HFFc6 (cell line): ENCODE results near the gene SRD5A2. TPM values are rescaled to one million over a fixed set of nuclear protein-coding genes. Genes with fewer than 3 reads are reported as not detected.

Experiments
- DNase-seq: peaks from one replicate; pipeline ENCODE4 v3.0.0-alpha.2; 2018
- H3K27ac Mint-ChIP-seq: 2 replicates; pipeline ENCODE4 v1.8.0; 2020; ENCODE audit warnings: mild to moderate bottlenecking, mixed read lengths
- H3K27me3 Mint-ChIP-seq: 2 replicates; pipeline ENCODE4 v1.8.0; 2021; ENCODE audit warnings: mild to moderate bottlenecking, moderate library complexity, mixed read lengths; ENCODE audit not compliant: insufficient read depth
- H3K36me3 Mint-ChIP-seq: 2 replicates; pipeline ENCODE4 v1.8.0; 2021; ENCODE audit warnings: low read depth, mixed read lengths
- H3K4me1 Mint-ChIP-seq: 2 replicates; pipeline ENCODE4 v1.8.0; 2020; ENCODE audit warnings: low read depth, mixed read lengths
- H3K4me3 Mint-ChIP-seq: 2 replicates; pipeline ENCODE4 v1.8.0; 2020; ENCODE audit warnings: mild to moderate bottlenecking, moderate library complexity, mixed read lengths
- H3K9me3 Mint-ChIP-seq: 2 replicates; pipeline ENCODE4 v1.8.0; 2020; ENCODE audit warnings: mild to moderate bottlenecking, mixed read lengths
- total RNA-seq, 6 experiments: library from RNA; stranded (reverse); fragmentation: NEBNext Ultra II Directional; extraction: Animal tissue kit (Norgen Biotek cat#: 25700); gene quantifications; 2 replicates in 1 of 6; 3 replicates in 5 of 6; pipeline ENCODE4 v1.2.3, GENCODE V29; 2021
- TF ChIP-seq, protein P1 (sequence below): fragments of 200-600 bp; sonication (generic); IDR thresholded peaks from 2 replicates; pipeline ENCODE4 v1.5.0; 2021; ENCODE audit warnings: antibody characterized with exemption, mild to moderate bottlenecking

Gene SRD5A2
- total RNA-seq, 6 experiments from 2014 or later = not detected

- TF ChIP-seq, protein P1, sequence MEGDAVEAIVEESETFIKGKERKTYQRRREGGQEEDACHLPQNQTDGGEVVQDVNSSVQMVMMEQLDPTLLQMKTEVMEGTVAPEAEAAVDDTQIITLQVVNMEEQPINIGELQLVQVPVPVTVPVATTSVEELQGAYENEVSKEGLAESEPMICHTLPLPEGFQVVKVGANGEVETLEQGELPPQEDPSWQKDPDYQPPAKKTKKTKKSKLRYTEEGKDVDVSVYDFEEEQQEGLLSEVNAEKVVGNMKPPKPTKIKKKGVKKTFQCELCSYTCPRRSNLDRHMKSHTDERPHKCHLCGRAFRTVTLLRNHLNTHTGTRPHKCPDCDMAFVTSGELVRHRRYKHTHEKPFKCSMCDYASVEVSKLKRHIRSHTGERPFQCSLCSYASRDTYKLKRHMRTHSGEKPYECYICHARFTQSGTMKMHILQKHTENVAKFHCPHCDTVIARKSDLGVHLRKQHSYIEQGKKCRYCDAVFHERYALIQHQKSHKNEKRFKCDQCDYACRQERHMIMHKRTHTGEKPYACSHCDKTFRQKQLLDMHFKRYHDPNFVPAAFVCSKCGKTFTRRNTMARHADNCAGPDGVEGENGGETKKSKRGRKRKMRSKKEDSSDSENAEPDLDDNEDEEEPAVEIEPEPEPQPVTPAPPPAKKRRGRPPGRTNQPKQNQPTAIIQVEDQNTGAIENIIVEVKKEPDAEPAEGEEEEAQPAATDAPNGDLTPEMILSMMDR = no peak
- no peak overlapping the region for H3K27ac Mint-ChIP-seq
- H3K4me3 Mint-ChIP-seq = no peak overlapping the region
- H3K27me3 Mint-ChIP-seq = peaks cover 2% of the 10 kb centered on the region; the same call in 1 of the 2 replicates
- no peak for DNase-seq
- H3K9me3 Mint-ChIP-seq = no peaks in the 10 kb centered on the region
- no peaks in the 10 kb centered on the region for H3K36me3 Mint-ChIP-seq
- peaks cover 47% of the 10 kb centered on the region for H3K4me1 Mint-ChIP-seq
Observed at GRCh38 chr2:31525876-31526275, 54.9 kb downstream of the SRD5A2 start.

- H3K27me3 Mint-ChIP-seq = peaks cover 2% of the 10 kb centered on the region; the same call in 1 of the 2 replicates
- H3K27ac Mint-ChIP-seq = no peak overlapping the region
- peaks cover 47% of the 10 kb centered on the region for H3K4me1 Mint-ChIP-seq
- no peak for DNase-seq
- H3K9me3 Mint-ChIP-seq = no peaks in the 10 kb centered on the region
- H3K36me3 Mint-ChIP-seq = no peaks in the 10 kb centered on the region
- H3K4me3 Mint-ChIP-seq = no peak overlapping the region
- TF ChIP-seq, protein P1 = no peak
Observed at GRCh38 chr2:31524592-31524991, 56.1 kb downstream of the SRD5A2 start.

- TF ChIP-seq, protein P1 = peak; percentile 98
- Mint-ChIP-seq H3K27me3 (no peaks in the 10 kb centered on the region; the same call in 1 of the 2 replicates), H3K4me3 (no peak overlapping the region), H3K27ac (no peak overlapping the region), H3K36me3 (0 out of 2 replicates have a peak, but pooled peaks cover 2% of the 10 kb centered on the region), H3K4me1 (peaks cover 47% of the 10 kb centered on the region), H3K9me3 (no peaks in the 10 kb centered on the region)
- peak; percentile 58 for DNase-seq
Observed at GRCh38 chr2:31523871-31524492, 56.8 kb downstream of the SRD5A2 start.

DNA sequence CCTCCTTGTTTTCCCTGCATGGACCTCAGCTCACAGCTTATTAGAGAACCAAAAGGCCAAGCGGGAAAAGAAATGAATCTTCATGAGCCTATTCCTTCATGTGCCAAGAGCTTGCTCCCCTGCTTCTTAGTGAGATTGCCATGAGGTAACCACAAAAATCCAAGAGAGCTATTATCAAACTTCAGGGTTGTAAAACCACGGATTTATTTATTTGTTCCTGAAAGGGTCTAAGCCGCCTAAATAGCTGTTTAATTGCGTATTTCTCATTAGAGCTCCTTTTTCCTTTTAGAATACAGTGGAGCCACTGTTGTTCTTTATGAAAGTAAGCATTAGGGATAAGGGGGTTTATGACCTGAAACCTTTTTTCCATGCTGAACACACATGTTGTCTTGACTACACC, 58.0 kb downstream of the SRD5A2 start:
- no peak overlapping the region for H3K27ac Mint-ChIP-seq
- no peak for DNase-seq
- H3K36me3 Mint-ChIP-seq = 0 out of 2 replicates have a peak, but pooled peaks cover 6% of the 10 kb centered on the region
- no peaks in the 10 kb centered on the region for H3K9me3 Mint-ChIP-seq
- peaks cover 2% of the 10 kb centered on the region for H3K27me3 Mint-ChIP-seq
- H3K4me3 Mint-ChIP-seq = no peak overlapping the region
- TF ChIP-seq, protein P1 = no peak
- peaks cover 47% of the 10 kb centered on the region for H3K4me1 Mint-ChIP-seq

DNA sequence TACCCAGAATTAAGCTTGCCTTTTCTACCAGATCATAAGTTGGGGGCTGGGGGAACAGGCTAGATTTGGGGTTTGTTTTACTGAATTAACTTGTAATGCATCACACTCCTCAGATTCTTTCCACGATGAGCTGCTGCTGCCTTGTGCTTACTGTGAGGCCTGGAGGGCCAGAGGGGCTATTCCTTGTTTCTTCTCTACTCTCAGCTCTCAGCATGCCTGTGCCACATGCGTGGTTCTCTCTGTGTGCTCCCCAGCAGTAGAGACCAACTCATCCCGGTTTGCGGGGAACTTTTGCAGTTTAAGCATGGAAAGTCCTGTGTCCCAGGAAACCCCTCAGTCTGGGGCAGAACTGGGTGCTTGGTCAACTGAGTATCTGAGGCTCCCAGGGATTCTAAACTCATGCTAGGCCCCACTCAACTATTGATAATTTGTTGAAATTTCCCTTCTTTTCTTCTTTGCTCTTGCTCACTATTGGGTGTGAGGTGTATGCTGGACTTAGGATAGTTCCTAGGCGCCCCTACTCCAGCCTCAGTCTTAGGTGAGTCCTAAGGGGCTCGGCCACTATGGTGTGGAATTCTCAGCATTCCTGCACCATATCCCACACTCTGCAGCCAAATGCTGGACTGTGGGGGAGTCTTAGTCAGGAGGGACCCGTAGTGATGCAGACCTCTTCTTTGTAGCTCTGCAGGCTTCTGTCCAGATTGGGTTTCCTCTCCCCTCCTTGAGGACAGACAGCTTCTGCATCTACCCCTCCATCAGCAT, 63.1 kb downstream of the SRD5A2 start:
- peaks cover 3% of the 10 kb centered on the region; the same call in 1 of the 2 replicates for H3K4me1 Mint-ChIP-seq
- peaks cover 2% of the 10 kb centered on the region for H3K27me3 Mint-ChIP-seq
- H3K4me3 Mint-ChIP-seq = no peak overlapping the region
- no peak for DNase-seq
- TF ChIP-seq, protein P1 = no peak
- no peak overlapping the region for H3K27ac Mint-ChIP-seq
- H3K9me3 Mint-ChIP-seq = no peaks in the 10 kb centered on the region
- H3K36me3 Mint-ChIP-seq = 0 out of 2 replicates have a peak, but pooled peaks cover 6% of the 10 kb centered on the region
